HL-60/S4 treated with phorbol 12-myristate 13-acetate at 8.2 ng/mL for 4 days and 3 days (cell line): Measurements from ENCODE around the gene ACSBG1.
"Not testable (repeated sequence)": the region's sequence is repeated elsewhere in the genome, so short reads cannot be mapped to it uniquely, and the experiment has no call there.

Experiments
- in situ Hi-C: fragments of 300-500 bp; cut with MboI; formaldehyde crosslinking; loops from 2 replicates; pipeline ENCODE4 v1.15.0; 2022; ENCODE audit warnings: low sequenced_read_pairs

Gene ACSBG1

GRCh38 chr15:78171864-78172472, 62.4 kb downstream of the ACSBG1 start:
- in situ Hi-C loops = no loop called here

GRCh38 chr15:78170848-78171773, 63.3 kb downstream of the ACSBG1 start:
- in situ Hi-C loops = no loop called here

GRCh38 chr15:78168608-78169007, 65.8 kb downstream of the ACSBG1 start:
- in situ Hi-C loops = no loop called here

- in situ Hi-C loops = no loop called here
Observed at GRCh38 chr15:78167227-78167888, 67.0 kb downstream of the ACSBG1 start.

GRCh38 chr15:78164010-78164409, 70.4 kb downstream of the ACSBG1 start:
- in situ Hi-C loops = no loop called here

- in situ Hi-C loops = no loop called here
Observed at GRCh38 chr15:78162038-78162437, 72.3 kb downstream of the ACSBG1 start.

- in situ Hi-C loops = no loop called here
Observed at GRCh38 chr15:78159395-78159794, 75.0 kb downstream of the ACSBG1 start.

GRCh38 chr15:78157203-78157602, 77.2 kb downstream of the ACSBG1 start:
- in situ Hi-C loops = no loop called here

- in situ Hi-C loops = no loop called here
Observed at GRCh38 chr15:78156653-78157052, 77.7 kb downstream of the ACSBG1 start.

- in situ Hi-C loops = no loop called here
Observed at GRCh38 chr15:78155355-78155939, 78.9 kb downstream of the ACSBG1 start.

GRCh38 chr15:78154955-78155354, 79.4 kb downstream of the ACSBG1 start:
- in situ Hi-C loops = no loop called here

- in situ Hi-C loops = not testable (repeated sequence)
Observed at GRCh38 chr15:78151075-78151474, 83.3 kb downstream of the ACSBG1 start.

GRCh38 chr15:78149805-78150751, 84.3 kb downstream of the ACSBG1 start:
- in situ Hi-C loops = no loop called here

- in situ Hi-C loops = no loop called here
Observed at GRCh38 chr15:78149068-78149804, 85.1 kb downstream of the ACSBG1 start, which contains the start of gene IDH3A. TSS of gene IDH3A (plus strand) at chr15:78149362. CDS start at chr15:78149404, 42 bp downstream.

- in situ Hi-C loops = no loop called here
Observed at GRCh38 chr15:78148392-78149067, 85.8 kb downstream of the ACSBG1 start.

GRCh38 chr15:78147566-78147965, 86.8 kb downstream of the ACSBG1 start:
- in situ Hi-C loops = no loop called here

GRCh38 chr15:78146425-78147154, 87.8 kb downstream of the ACSBG1 start:
- in situ Hi-C loops = no loop called here

- in situ Hi-C loops = no loop called here
Observed at GRCh38 chr15:78142332-78142731, 92.0 kb downstream of the ACSBG1 start.
